ENCODE results near the gene OAF. TPM values are rescaled to one million over a fixed set of nuclear protein-coding genes. Genes with fewer than 3 reads are reported as not detected.

OAF gene
- total and polyA plus RNA-seq, 2 of the 8 experiments (the other 6 are each of a cell fraction or from before 2014, with no cell fraction given) = 1.3 to 1.5 TPM

GRCh38 chr11:120184946-120185705, 25.7 kb upstream of the OAF start (continued):
- TF ChIP-seq CHD7 (IDR thresholded peaks at IDR 0.05; ENCODE audit: insufficient replicate concordance, low read length) = no peak
- no peak for TF ChIP-seq RFX5 (IDR thresholded peaks at IDR 0.05; ENCODE audit: borderline replicate concordance, low read depth, low read length)
- no peak for TF ChIP-seq CTCF (IDR thresholded peaks at IDR 0.05; ENCODE audit: control extremely low read depth in 1 of 3, insufficient read depth in 1 of 3, low read depth in 1 of 3, low read length in 3 of 3)
- TF ChIP-seq ATF2 (IDR thresholded peaks at IDR 0.05; ENCODE audit: low read length) = no peak
- no peak for TF ChIP-seq CBX5 (IDR thresholded peaks at IDR 0.05; ENCODE audit: low read depth, low read length)

All from H1 (cell line).